ENCODE measurements around the gene CAMTA1.
A peak's percentile ranks its signal among the peaks of the same experiment; 100 is the strongest.

The CAMTA1 gene

DNA sequence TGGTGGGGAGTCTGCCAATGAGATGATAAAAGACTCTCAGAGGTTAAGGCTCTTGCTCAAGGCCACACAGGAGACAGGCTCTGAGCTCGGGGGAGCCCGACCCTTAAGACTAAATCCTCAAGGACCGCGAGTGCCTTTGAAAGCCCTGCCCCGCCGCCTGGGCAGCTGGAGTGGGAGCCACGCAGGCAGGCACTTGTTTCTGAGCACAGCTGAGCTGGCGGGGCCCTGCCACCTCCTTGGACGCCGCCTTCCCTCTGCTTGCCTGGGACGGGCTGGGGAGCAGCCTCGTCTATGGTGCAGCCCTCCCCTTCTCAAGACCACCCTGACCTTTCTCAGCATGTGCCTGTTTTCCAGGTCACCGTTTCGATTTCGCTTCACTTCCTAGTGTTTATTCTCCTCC, 169.3 kb downstream of the CAMTA1 start:
- H3K4me1 ChIP-seq (ENCODE audit: control insufficient read depth, insufficient read depth, low read length), result peaks cover 39% of the 10 kb centered on the region
- no peak overlapping the region for H3K27ac ChIP-seq (ENCODE audit: insufficient read depth, low read depth, low read length, poor library complexity, severe bottlenecking)
- WGBS, 2 experiments, result 58 to 66% methylated on average over 15 of the region's 15 CpGs
- H3K4me3 ChIP-seq (ENCODE audit: insufficient read depth, low read depth, low read length), result no peak overlapping the region
- no peaks in the 10 kb centered on the region for H3K36me3 ChIP-seq (ENCODE audit: control insufficient read depth, insufficient read depth, low read length)
- H3K27me3 ChIP-seq (ENCODE audit: control insufficient read depth, insufficient read depth, low read length, poor library complexity, severe bottlenecking), result no peaks in the 10 kb centered on the region
- no peaks in the 10 kb centered on the region for H3K9me3 ChIP-seq (ENCODE audit: control insufficient read depth, low read length)

DNA sequence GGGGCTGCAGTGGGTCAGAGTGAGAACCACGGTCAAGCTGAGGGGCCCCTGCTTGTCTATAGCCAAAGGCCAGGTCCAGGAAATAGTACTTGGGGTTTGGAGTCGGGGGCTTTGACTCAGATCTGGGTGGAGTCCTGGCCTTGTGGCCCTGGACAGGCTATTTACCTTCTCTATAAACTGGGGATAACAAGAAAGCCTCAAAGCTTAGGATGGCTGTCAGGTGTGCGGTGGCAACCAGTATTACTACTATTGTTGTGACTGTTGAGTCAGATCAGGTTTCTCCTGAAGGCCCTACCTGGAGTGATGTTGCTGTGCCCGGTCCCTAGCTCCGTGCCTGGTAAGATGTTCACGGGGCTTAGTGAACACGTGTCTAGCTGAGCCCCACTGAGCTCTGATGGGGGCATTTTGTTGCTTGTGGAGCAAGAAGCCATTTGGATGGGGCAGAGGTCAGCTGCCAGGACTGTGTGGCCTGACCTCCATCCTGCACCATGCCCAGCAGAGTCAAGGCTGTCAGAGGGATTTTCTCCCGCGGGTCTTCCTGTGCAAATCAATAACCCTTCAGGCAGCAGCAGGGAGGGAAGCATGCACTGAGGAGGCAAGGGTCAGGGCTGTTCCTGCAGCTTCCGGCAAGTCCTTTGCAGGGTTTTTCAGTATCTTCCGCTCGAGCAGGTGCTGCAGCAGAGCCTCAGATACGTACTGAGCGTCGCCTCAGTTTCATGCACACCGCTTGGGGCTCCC, 170.3 kb downstream of the CAMTA1 start:
- Histone ChIP-seq H3K4me3 (ENCODE audit: insufficient read depth, low read depth, low read length) (no peak overlapping the region), H3K36me3 (ENCODE audit: control insufficient read depth, insufficient read depth, low read length) (no peaks in the 10 kb centered on the region), H3K27me3 (ENCODE audit: control insufficient read depth, insufficient read depth, low read length, poor library complexity, severe bottlenecking) (no peaks in the 10 kb centered on the region), H3K4me1 (ENCODE audit: control insufficient read depth, insufficient read depth, low read length) (peaks cover 36% of the 10 kb centered on the region), H3K27ac (ENCODE audit: insufficient read depth, low read depth, low read length, poor library complexity, severe bottlenecking) (no peak overlapping the region), H3K9me3 (ENCODE audit: control insufficient read depth, low read length) (no peaks in the 10 kb centered on the region)
- 85% methylated on average over 16 of the region's 16 CpGs for WGBS, 2 experiments

DNA sequence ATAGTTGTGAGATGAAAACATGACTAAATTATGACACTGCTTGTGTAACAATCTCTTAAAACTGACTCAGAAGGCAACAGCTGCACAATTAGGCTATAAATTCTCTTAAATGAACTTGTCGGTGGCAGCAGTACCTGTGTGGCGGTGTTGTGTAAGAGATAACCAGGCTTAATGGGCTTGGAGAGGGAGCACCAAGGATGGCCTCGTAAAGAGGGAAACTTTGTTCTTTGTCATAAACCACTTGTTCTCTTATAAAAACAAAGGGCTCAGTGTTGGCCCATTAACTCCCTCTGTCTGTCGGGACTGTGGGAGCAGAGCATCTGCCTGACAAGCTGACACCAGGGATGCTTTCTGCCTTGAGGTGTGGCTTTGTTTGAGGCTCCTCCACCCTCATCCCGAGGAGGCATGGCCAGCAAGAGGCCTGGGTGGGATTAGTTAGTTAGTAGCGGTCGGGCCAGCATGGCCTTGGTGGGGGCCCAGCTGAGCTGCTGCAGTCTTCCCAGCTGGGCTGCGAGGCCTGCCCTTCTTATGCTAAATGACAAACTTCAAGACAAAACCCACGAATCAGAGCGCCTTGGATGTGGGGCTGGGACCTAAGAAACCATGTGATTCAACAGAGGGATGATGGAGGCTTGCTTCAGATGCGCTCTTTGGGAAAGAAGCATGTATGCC, 171.4 kb downstream of the CAMTA1 start:
- whole genome bisulfite sequencing, 2 experiments, result 23 to 24% methylated on average over 11 of the region's 11 CpGs
- Histone ChIP-seq H3K9me3 (ENCODE audit: control insufficient read depth, low read length) (no peaks in the 10 kb centered on the region), H3K4me3 (ENCODE audit: insufficient read depth, low read depth, low read length) (no peak overlapping the region), H3K36me3 (ENCODE audit: control insufficient read depth, insufficient read depth, low read length) (no peaks in the 10 kb centered on the region), H3K4me1 (ENCODE audit: control insufficient read depth, insufficient read depth, low read length) (peaks cover 36% of the 10 kb centered on the region), H3K27me3 (ENCODE audit: control insufficient read depth, insufficient read depth, low read length, poor library complexity, severe bottlenecking) (no peaks in the 10 kb centered on the region), H3K27ac (ENCODE audit: insufficient read depth, low read depth, low read length, poor library complexity, severe bottlenecking) (no peak overlapping the region)

DNA sequence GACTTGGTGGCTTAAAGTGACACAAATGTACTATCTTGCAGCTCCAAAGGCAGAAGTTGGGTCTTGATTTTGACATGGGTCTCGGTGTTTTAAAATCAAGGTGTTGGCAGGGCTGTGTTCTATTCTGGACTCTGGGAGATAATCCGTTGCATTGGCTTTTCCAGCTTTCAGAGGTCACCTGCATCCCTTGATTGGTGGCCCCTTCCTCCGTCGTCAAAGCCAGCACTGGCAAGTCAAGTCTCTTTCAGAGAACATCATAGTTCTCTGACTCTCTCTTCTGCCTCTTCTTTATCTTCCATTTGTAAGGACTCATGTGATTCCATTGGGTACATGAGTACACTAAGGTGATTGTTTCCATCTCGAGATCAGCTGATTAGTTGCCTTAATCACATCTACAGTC, 172.1 kb downstream of the CAMTA1 start:
- Histone ChIP-seq H3K36me3 (ENCODE audit: control insufficient read depth, insufficient read depth, low read length) (no peaks in the 10 kb centered on the region), H3K4me1 (ENCODE audit: control insufficient read depth, insufficient read depth, low read length) (peaks cover 36% of the 10 kb centered on the region), H3K9me3 (ENCODE audit: control insufficient read depth, low read length) (no peaks in the 10 kb centered on the region), H3K27me3 (ENCODE audit: control insufficient read depth, insufficient read depth, low read length, poor library complexity, severe bottlenecking) (no peaks in the 10 kb centered on the region), H3K4me3 (ENCODE audit: insufficient read depth, low read depth, low read length) (no peak overlapping the region), H3K27ac (ENCODE audit: insufficient read depth, low read depth, low read length, poor library complexity, severe bottlenecking) (no peak overlapping the region)
- 92 to 94% methylated on average over 5 of the region's 5 CpGs for WGBS, 2 experiments

DNA sequence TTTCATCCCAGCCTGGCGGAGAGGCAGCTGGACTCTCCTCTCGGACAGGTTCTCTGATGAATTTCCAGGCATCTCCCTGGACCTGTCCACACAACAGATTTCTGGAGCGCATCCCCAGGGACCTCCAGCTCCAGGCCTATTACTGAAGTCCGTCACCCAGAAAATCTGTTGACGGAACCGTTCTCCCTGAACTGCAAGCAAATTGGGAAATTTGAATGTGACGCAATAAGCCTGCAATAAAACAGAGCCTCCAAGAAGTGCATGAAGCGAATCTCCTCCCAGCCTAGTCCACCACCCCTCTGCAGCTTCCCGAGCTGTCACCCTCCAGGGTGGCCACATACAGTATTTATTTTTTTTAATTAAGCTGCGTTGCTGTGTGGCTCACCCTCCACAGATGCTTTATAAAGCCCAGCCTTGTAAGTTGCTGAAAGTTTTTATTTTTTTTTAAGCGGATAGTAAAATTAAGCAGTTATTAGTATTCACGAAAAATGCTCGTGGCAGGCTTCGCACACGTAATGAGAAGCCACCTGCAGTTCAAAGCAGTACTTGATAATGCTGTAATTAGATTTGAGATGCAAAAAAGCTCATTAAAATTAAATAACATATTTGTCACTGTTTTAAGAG, 173.3 kb downstream of the CAMTA1 start:
- no peaks in the 10 kb centered on the region for H3K27me3 ChIP-seq (ENCODE audit: control insufficient read depth, insufficient read depth, low read length, poor library complexity, severe bottlenecking)

DNA sequence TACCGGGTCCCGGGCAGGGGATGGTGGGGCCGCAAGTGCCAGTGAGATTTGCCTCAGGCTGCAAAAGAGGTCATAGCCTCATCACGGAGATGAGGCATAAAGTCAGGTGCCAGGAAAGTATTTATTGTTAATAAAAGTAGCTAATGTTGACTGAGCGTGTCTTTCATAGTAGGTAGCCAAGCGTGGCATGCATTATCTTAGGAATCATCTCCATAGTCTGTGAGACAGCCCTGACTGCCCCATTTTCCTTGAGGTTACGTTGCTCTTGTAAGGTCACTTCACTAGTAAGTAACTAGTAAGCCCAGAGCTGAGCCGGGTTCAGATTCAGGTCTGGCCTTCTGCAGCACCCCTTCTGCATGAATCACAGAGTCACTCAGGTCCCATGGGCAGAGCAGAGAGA, 174.2 kb downstream of the CAMTA1 start:
- Histone ChIP-seq H3K9me3 (ENCODE audit: control insufficient read depth, low read length) (no peaks in the 10 kb centered on the region), H3K4me1 (ENCODE audit: control insufficient read depth, insufficient read depth, low read length) (peaks cover 40% of the 10 kb centered on the region), H3K4me3 (ENCODE audit: insufficient read depth, low read depth, low read length) (no peak overlapping the region), H3K27ac (ENCODE audit: insufficient read depth, low read depth, low read length, poor library complexity, severe bottlenecking) (no peak overlapping the region), H3K27me3 (ENCODE audit: control insufficient read depth, insufficient read depth, low read length, poor library complexity, severe bottlenecking) (peaks cover 7% of the 10 kb centered on the region), H3K36me3 (ENCODE audit: control insufficient read depth, insufficient read depth, low read length) (no peaks in the 10 kb centered on the region)
- 94 to 97% methylated on average over 8 of the region's 8 CpGs for WGBS, 2 experiments

More for the DNA sequence above, 173.3 kb downstream of the CAMTA1 start:
- 92 to 93% methylated on average over 15 of the region's 15 CpGs for WGBS, 2 experiments
- peaks cover 39% of the 10 kb centered on the region for H3K4me1 ChIP-seq (ENCODE audit: control insufficient read depth, insufficient read depth, low read length)
- H3K9me3 ChIP-seq (ENCODE audit: control insufficient read depth, low read length), result no peaks in the 10 kb centered on the region
- H3K27ac ChIP-seq (ENCODE audit: insufficient read depth, low read depth, low read length, poor library complexity, severe bottlenecking), result no peak overlapping the region
- H3K36me3 ChIP-seq (ENCODE audit: control insufficient read depth, insufficient read depth, low read length), result no peaks in the 10 kb centered on the region
- no peak overlapping the region for H3K4me3 ChIP-seq (ENCODE audit: insufficient read depth, low read depth, low read length)

DNA sequence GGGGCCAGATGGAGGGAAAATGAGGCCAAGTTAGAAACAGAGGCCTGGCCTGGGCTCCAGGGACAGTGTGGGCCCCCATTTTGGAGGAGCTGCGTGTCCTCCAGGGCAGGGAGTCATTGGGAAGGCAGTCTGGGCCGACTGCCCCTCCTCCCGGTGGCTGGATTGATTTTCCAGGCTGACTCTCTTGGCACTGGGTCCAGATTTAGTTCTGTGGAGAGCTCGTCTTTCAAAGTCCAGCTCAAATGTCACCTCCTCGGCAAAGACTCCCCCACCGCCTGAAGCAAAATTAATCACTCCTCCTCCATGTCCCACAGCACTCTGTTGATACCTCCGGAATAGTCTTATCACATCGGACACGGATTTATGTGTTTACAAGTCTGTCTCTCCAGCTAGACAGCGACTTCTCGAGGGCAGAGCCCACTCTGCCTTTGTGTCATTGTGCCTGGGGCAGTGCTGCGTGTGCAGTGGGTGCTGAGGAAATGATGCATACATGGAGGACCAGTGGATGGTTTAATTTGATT, 175.1 kb downstream of the CAMTA1 start:
- H3K27me3 ChIP-seq (ENCODE audit: control insufficient read depth, insufficient read depth, low read length, poor library complexity, severe bottlenecking), result peaks cover 7% of the 10 kb centered on the region
- peaks cover 33% of the 10 kb centered on the region for H3K4me1 ChIP-seq (ENCODE audit: control insufficient read depth, insufficient read depth, low read length)
- no peaks in the 10 kb centered on the region for H3K36me3 ChIP-seq (ENCODE audit: control insufficient read depth, insufficient read depth, low read length)
- no peaks in the 10 kb centered on the region for H3K9me3 ChIP-seq (ENCODE audit: control insufficient read depth, low read length)
- no peak overlapping the region for H3K27ac ChIP-seq (ENCODE audit: insufficient read depth, low read depth, low read length, poor library complexity, severe bottlenecking)
- H3K4me3 ChIP-seq (ENCODE audit: insufficient read depth, low read depth, low read length), result no peak overlapping the region
- 85 to 87% methylated on average over 12 of the region's 12 CpGs for WGBS, 2 experiments

DNA sequence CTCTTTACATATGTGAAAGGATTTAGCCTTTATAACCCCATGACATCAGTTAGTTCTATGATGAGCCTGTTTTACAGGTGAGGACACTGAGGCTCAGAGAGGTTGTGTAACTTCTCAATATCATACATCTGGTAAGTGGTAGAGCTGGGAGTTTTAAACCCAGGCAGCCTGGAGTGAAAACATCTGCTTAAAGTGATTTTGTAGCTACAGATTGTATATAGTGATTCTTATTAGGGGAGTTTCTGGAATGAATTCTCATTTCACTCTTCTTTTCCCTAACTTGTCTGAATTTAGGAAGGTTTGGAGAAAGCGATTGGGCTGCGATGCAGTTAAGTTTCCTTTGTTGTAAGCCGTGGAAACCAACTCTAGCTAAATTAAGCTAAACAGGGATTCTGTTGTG, 175.6 kb downstream of the CAMTA1 start:
- H3K36me3 ChIP-seq (ENCODE audit: control insufficient read depth, insufficient read depth, low read length), result no peaks in the 10 kb centered on the region
- WGBS, 2 experiments, result 92 to 95% methylated on average over 3 of the region's 3 CpGs
- H3K4me1 ChIP-seq (ENCODE audit: control insufficient read depth, insufficient read depth, low read length), result peaks cover 29% of the 10 kb centered on the region
- no peak overlapping the region for H3K27ac ChIP-seq (ENCODE audit: insufficient read depth, low read depth, low read length, poor library complexity, severe bottlenecking)
- peaks cover 7% of the 10 kb centered on the region for H3K27me3 ChIP-seq (ENCODE audit: control insufficient read depth, insufficient read depth, low read length, poor library complexity, severe bottlenecking)
- H3K9me3 ChIP-seq (ENCODE audit: control insufficient read depth, low read length), result no peaks in the 10 kb centered on the region
- no peak overlapping the region for H3K4me3 ChIP-seq (ENCODE audit: insufficient read depth, low read depth, low read length)

DNA sequence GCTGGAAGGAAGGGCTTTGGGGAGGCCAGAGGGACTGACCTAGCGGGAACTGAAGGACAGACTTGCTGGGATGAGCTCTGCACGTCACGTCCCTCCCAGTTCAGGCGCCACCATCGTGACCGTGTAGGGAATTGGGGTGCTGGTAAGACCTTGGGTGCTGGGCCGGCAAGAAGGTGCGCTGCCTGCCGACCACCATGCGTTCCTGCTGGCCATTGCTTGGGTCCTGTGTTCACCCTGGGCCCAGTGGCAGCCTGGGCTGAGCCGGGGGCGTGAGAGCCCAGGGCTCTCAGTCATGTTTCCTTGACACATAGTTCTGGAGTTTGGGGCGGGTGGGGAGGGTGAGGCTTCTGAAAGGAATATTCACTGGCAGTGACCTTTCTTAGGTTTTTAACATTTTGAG, 176.0 kb downstream of the CAMTA1 start:
- H3K27me3 ChIP-seq (ENCODE audit: control insufficient read depth, insufficient read depth, low read length, poor library complexity, severe bottlenecking), result peaks cover 7% of the 10 kb centered on the region
- H3K36me3 ChIP-seq (ENCODE audit: control insufficient read depth, insufficient read depth, low read length), result no peaks in the 10 kb centered on the region
- H3K9me3 ChIP-seq (ENCODE audit: control insufficient read depth, low read length), result no peaks in the 10 kb centered on the region
- H3K27ac ChIP-seq (ENCODE audit: insufficient read depth, low read depth, low read length, poor library complexity, severe bottlenecking), result no peak overlapping the region
- peaks cover 26% of the 10 kb centered on the region for H3K4me1 ChIP-seq (ENCODE audit: control insufficient read depth, insufficient read depth, low read length)
- WGBS, 2 experiments, result 86 to 89% methylated on average over 13 of the region's 13 CpGs
- peak overlapping the region; percentile 50 for H3K4me3 ChIP-seq (ENCODE audit: insufficient read depth, low read depth, low read length)

DNA sequence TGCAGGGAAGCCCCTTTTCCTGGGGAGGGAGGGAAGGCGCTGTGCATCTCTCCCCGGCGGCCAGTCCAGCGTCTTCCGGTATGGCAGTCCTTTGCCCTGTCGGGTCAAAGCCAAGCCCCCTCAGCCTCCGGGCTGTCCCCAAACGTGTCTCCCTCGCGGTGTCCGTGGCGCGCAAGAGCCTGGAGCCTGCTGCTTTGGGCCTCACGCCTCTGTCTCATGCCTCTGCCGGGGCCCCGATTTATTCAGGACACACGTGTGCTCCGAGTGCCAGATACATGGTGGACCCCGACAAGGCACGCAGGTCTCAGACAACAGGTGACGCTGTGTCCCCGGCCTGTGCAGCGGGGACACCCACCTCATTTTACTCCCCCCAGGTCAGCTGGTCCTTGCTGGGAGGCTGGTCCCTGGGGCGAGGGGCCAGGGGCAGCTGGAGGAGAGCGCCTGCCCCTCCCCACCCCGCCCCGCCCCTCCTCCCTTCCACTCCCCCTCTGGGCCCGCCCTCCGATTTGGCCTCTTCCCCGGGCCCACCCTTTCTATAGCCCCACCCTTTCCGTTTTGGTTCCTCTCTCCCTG, 176.7 kb downstream of the CAMTA1 start:
- no peaks in the 10 kb centered on the region for H3K36me3 ChIP-seq (ENCODE audit: control insufficient read depth, insufficient read depth, low read length)
- peaks cover 19% of the 10 kb centered on the region for H3K4me1 ChIP-seq (ENCODE audit: control insufficient read depth, insufficient read depth, low read length)
- H3K9me3 ChIP-seq (ENCODE audit: control insufficient read depth, low read length), result no peaks in the 10 kb centered on the region
- H3K4me3 ChIP-seq (ENCODE audit: insufficient read depth, low read depth, low read length), result peak overlapping the region; percentile 50
- peaks cover 7% of the 10 kb centered on the region for H3K27me3 ChIP-seq (ENCODE audit: control insufficient read depth, insufficient read depth, low read length, poor library complexity, severe bottlenecking)
- no peak overlapping the region for H3K27ac ChIP-seq (ENCODE audit: insufficient read depth, low read depth, low read length, poor library complexity, severe bottlenecking)
- WGBS, 2 experiments, result 2 to 3% methylated on average over 29 of the region's 31 CpGs
